Panc1 (cell line): ENCODE measurements around the gene EYS. TPM values are rescaled to one million over a fixed set of nuclear protein-coding genes. Genes with fewer than 3 reads are reported as not detected.

Experiments used
- ATAC-seq: fragments of 200-7000 bp; cut with Tn5 transposase; 2 replicates; pipeline ENCODE4 v1.9.1; 2020; ENCODE audit warnings: mild to moderate bottlenecking, moderate library complexity
- BruUV-seq: library from RNA; stranded (reverse); fragments of 400-500 nt; replicated peaks from 2 replicates; lab custom pipeline; 2021; lab: Mats Ljungman, UMichigan
- CTCF ChIA-PET: fragments of 300-600 bp; sonication (Branson Sonifier 250); formaldehyde crosslinking; loops from one replicate; lab custom pipeline; 2022; ENCODE audit warnings: antibody characterized with exemption; lab: Charles Lee
- POLR2A ChIA-PET: fragments of 300-600 bp; sonication (Branson Sonifier 250); formaldehyde crosslinking; loops from one replicate; lab custom pipeline; 2022; ENCODE audit warnings: antibody characterized with exemption; lab: Charles Lee
- DNase-seq: peaks from one replicate; pipeline ENCODE4 v3.0.0-alpha.2; 2010; ENCODE audit warnings: low read depth, low spot score
- H3K27ac ChIP-seq: 2 replicates; pipeline ENCODE4 v1.5.1; 2011; ENCODE audit warnings: mild to moderate bottlenecking, low read length, inconsistent platforms
- H3K27me3 ChIP-seq: fragments of 200-500 bp; sonication (Bioruptor generic); 2 replicates; pipeline ENCODE4 v1.6.0; 2014; ENCODE audit warnings: low read length, inconsistent platforms; ENCODE audit not compliant: control insufficient read depth, insufficient read depth
- H3K36me3 ChIP-seq: fragments of 200-500 bp; sonication (Bioruptor generic); 2 replicates; pipeline ENCODE4 v1.5.1; 2014; ENCODE audit warnings: inconsistent platforms, mild to moderate bottlenecking, low read length, moderate library complexity; ENCODE audit not compliant: control insufficient read depth, insufficient read depth
- H3K4me1 ChIP-seq: 2 replicates; pipeline ENCODE4 v1.5.1; 2011; ENCODE audit warnings: inconsistent platforms, mild to moderate bottlenecking, low read length, moderate library complexity; ENCODE audit not compliant: control insufficient read depth, insufficient read depth
- H3K4me3 ChIP-seq, 2 experiments: 2 replicates each; pipeline ENCODE4 v1.5.1; 2011 to 2012; ENCODE audit warnings: low read depth in 2 of 2, low read length in 2 of 2, mild to moderate bottlenecking in 2 of 2, inconsistent platforms in 1 of 2, moderate library complexity in 1 of 2
- H3K9me3 ChIP-seq: fragments of 200-500 bp; sonication (Bioruptor generic); 2 replicates; pipeline ENCODE4 v1.5.1; 2014; ENCODE audit warnings: low read depth, mild to moderate bottlenecking, inconsistent platforms, low read length, moderate library complexity; ENCODE audit not compliant: control insufficient read depth, insufficient read depth
- CTCF ChIP-seq: fragments of 450-650 bp; IDR thresholded peaks from 2 replicates; pipeline ENCODE4 v1.5.1; 2017; ENCODE audit warnings: mild to moderate bottlenecking
- POLR2AphosphoS5 ChIP-seq: IDR thresholded peaks from 2 replicates; pipeline ENCODE4 v1.6.1; 2012; ENCODE audit warnings: mild to moderate bottlenecking, low read depth, low read length, moderate library complexity
- REST ChIP-seq, 2 experiments: IDR thresholded peaks; 2 replicates each; pipeline ENCODE4 v1.6.1; 2011 to 2012; ENCODE audit warnings: low read depth in 2 of 2, control low read depth in 1 of 2, low read length in 1 of 2, mild to moderate bottlenecking in 1 of 2, moderate library complexity in 1 of 2; ENCODE audit not compliant: insufficient read depth in 1 of 2
- SIN3A ChIP-seq: IDR thresholded peaks from 2 replicates; pipeline ENCODE4 v1.6.1; 2012; ENCODE audit warnings: low read depth, mild to moderate bottlenecking, low read length, moderate library complexity, borderline replicate concordance; ENCODE audit not compliant: insufficient read depth
- TCF7L2 ChIP-seq: IDR thresholded peaks from 2 replicates; pipeline ENCODE4 v1.6.1; 2011; ENCODE audit warnings: mild to moderate bottlenecking, low read depth, low read length, inconsistent platforms
- in situ Hi-C: cut with HindIII; loops from 2 replicates; pipeline ENCODE4 v1.10.0; 2016; ENCODE audit warnings: low sequenced_read_pairs, low pct_unique_long_range_greater_than_20kb
- intact Hi-C: fragments of 100-400 bp; cut with micrococcal nuclease; formaldehyde crosslinking; loops from one replicate; pipeline ENCODE4 v1.10.0; 2022; ENCODE audit not compliant: unreplicated experiment
- total RNA-seq: library from RNA; stranded (reverse); gene quantifications from one replicate; pipeline ENCODE4 v1.2.1, GENCODE V29; 2021; ENCODE audit not compliant: unreplicated experiment

The EYS gene
- total RNA-seq, 1 experiment from 2014 or later, result not detected

- intact Hi-C loops (no loop called here), in situ Hi-C loops (no loop called here)
- H3K4me3 ChIP-seq, result no peak overlapping the region
- H3K36me3 ChIP-seq, result no peaks in the 10 kb centered on the region
- no peaks in the 10 kb centered on the region for H3K9me3 ChIP-seq
- ATAC-seq (no peak), DNase-seq (no peak)
- no peaks in the 10 kb centered on the region for H3K4me1 ChIP-seq
- ChIA-PET CTCF (no interaction called here), POLR2A (no interaction called here)
- no TSS peak for BruUV-seq
- no peaks in the 10 kb centered on the region for H3K27me3 ChIP-seq
- H3K27ac ChIP-seq, result no peak overlapping the region
- TF ChIP-seq REST (IDR thresholded peaks at IDR 0.05; ENCODE audit: insufficient read depth in 1 of 2, low read depth in 2 of 2, low read length in 1 of 2), result no peak
- no peak for TF ChIP-seq POLR2AphosphoS5
Measured at GRCh38 chr6:64988148-64988547, 718.9 kb downstream of the EYS start.

GRCh38 chr6:64987066-64987465, 720.0 kb downstream of the EYS start:
- intact Hi-C loops (no loop called here), in situ Hi-C loops (no loop called here)
- no peaks in the 10 kb centered on the region for H3K27me3 ChIP-seq
- ChIA-PET POLR2A (no interaction called here), CTCF (no interaction called here)
- no peak for TF ChIP-seq SIN3A
- no peak for TF ChIP-seq CTCF
- TF ChIP-seq POLR2AphosphoS5, result no peak
- no peak for TF ChIP-seq TCF7L2
- TF ChIP-seq REST (IDR thresholded peaks at IDR 0.05; ENCODE audit: insufficient read depth in 1 of 2, low read depth in 2 of 2, low read length in 1 of 2), result no peak
- no peaks in the 10 kb centered on the region for H3K9me3 ChIP-seq
- H3K4me3 ChIP-seq, result no peak overlapping the region
- ATAC-seq, result no peak
- DNase-seq, result no peak
- BruUV-seq, result no TSS peak
- no peaks in the 10 kb centered on the region for H3K36me3 ChIP-seq
- no peaks in the 10 kb centered on the region for H3K4me1 ChIP-seq
- no peak overlapping the region for H3K27ac ChIP-seq
